Epithelial cell of esophagus (primary cell): ENCODE measurements around the gene CIRBP.
A peak's percentile ranks its signal among the peaks of the same experiment; 100 is the strongest.
"Not testable (repeated sequence)": the region's sequence is repeated elsewhere in the genome, so short reads cannot be mapped to it uniquely, and the experiment has no call there.

Experiments used
- DNase-seq: peaks from one replicate; pipeline ENCODE4 v3.0.0; 2010; ENCODE audit warnings: low read depth
- H3K4me3 ChIP-seq: 2 replicates; pipeline ENCODE4 v1.5.1; 2011; ENCODE audit warnings: mild to moderate bottlenecking, low read length, control low read depth
- CTCF ChIP-seq: IDR thresholded peaks from 2 replicates; pipeline ENCODE4 v1.5.1; 2011; ENCODE audit warnings: low read depth, mild to moderate bottlenecking, low read length, control low read depth, inconsistent platforms; ENCODE audit not compliant: insufficient read depth; ENCODE audit errors: missing control alignments

The CIRBP gene

DNA sequence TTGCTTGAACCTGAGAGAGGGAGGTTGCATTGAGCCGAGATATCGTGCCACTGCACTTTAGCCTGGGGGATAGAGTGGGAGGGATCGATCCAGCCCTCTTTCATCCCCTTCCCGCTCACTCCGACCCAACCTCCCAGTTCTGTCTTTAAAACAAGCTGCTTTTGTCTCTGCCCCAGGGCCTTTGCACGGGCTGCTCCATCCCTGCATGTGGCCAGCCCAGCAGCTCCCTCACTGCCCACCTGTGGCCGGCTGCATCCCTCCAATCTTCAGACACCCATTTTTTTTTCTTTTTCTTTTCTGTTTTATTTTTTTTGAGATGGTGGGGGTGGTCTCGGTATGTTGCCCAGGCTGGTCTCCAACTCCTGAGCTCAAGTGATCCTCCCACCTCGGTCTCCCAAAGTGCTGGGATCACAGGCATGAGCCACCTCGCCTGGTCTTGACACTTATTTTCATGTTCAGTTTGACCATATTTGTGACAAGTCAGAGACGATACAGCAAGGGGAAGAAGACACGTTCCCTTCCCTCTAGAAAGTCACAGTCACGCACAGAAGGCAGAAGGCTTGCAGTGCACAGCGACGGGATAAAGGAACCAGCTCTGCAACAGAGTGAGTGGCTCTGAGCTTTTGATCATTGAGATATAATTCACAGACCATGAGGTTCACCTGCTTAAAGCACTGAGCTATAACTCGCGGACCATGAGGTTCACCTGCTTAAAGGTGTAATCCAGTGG lies 48.3 kb downstream of the CIRBP start:
- H3K4me3 ChIP-seq, result no peak overlapping the region
- DNase-seq, result no peak

DNA sequence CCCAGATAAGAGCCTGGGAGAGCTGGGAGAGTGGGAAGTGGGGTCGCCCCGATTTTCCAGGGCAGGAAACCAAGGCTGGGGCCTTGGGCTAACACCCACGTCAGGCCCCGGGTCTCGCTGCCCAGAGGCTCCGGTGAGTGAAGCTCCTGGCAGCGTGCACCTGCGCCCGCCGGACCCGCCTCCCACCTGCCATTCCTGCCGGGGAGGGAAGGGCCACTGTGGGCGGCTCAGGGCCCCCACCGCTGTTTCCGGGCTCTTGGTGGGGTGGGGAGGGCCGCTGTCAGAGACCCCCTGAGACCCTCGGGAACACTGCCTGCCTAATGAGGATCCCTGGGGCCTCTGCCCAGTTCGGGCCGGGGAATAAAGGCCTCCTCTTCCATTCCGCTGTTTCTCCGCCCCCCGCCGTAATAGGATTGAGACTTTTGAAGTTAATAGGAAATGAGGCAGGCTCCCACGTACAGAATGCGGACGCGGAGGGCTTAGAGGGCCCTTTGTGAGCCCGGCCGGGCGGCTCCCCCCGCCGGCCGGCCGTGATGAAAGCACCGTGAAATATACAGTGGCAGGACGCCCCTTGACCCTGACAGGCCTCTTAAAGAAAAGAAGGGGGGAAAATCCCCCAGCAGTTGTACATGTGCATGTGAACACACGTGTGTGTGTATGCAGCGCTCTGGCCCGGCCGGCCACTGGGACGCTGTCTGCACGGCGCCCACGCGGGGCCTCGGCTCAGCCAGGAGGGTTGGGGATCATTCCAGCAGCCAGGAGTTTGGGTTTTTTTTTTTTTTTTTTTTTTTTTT lies 49.7 kb downstream of the CIRBP start:
- H3K4me3 ChIP-seq, result no peak overlapping the region
- TF ChIP-seq CTCF, result no peak
- DNase-seq, result no peak

More for the DNA sequence above, 48.3 kb downstream of the CIRBP start:
- no peak for TF ChIP-seq CTCF

DNA sequence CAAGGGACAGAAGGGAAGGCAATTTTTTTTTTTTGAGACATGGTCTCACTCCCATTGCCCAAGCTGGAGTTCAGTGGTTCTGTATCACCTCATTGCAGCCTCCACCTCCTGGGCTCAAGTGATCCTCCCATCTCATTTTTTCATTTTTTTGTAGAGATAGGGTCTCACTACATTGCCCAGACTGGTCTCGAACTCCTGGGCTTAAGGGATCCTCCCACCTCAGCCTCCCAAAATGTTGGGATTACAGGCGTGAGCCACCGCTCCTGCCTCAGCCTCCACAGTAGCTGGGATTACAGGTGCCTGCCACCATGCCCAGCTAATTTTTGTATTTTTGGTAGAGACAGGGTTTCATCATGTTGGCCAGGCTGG lies 51.1 kb downstream of the CIRBP start:
- H3K4me3 ChIP-seq, DNase-seq: not testable (repeated sequence)

- no peak for DNase-seq
- no peak overlapping the region for H3K4me3 ChIP-seq
- no peak for TF ChIP-seq CTCF
Observed at GRCh38 chr19:1321539-1321938, 52.4 kb downstream of the CIRBP start.

DNA sequence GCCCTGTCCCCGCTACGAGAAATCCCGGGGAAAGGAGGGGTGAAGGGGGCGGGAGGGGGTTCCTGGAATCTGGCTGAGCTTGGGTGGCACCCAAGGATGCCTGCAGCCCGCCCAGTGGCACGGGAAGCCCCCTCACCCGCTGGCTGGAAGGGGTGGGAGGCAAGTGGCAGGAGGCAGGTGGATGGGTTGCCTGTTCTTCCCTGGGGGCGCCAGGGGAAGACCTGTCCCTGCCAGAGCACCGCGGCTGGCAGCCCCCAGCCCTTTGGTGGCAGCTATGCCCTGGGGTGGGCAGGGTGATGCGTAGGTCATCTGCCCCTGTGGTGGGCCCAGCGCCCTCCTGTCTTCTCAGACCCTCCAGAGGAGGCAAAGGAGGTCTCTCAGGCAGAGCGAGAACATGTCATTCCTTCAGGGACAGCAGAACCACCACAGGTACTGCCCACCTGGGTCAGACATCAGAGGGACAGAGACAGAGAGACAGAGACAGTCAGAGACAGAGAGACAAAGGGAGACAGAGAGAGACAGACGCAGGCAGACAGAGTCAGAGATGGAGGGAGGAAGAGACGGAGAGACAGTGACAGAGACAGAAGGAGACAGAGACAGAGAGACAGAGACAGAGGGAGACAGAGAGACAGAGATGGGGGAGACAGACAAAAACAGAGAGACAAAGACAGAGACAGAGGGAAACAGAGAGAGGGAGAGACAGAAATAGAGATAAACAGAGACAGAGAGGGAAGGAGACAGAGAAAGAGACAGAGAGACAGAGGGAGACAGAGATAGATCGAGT lies 53.3 kb downstream of the CIRBP start:
- H3K4me3 ChIP-seq, result no peak overlapping the region
- no peak for TF ChIP-seq CTCF
- DNase-seq, result no peak

DNA sequence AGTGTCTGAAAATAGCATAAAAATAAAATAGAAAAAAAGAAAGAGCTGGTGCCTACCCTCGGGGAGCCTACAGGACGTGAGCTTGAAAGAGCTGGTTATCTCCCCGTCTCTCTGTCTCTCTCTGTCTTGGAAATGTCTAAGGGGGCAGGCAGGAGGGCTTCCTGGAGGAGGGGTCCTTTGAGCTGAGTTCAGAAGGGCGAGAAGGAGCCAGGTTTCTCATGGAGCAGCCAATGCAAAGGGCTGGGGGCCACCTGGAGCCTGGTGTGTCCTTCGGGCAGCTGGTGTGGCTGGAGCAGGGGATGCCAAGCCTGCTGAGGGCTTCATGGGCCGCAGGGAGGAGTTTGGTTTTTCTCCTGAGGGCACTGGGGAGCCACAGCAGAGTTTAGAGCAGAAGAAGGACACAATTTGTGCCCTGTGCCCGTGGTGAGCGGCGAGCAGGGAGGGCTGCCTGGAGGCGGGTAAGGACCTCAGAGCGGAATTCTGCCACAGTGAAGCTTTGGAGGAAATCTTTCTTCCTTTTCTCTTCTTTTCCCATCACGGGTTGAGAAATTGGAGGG lies 55.2 kb downstream of the CIRBP start:
- peak overlapping the region; percentile 35 for H3K4me3 ChIP-seq
- no peak for DNase-seq
- TF ChIP-seq CTCF, result no peak
